ENCODE measurements around the gene SNTG2. TPM values are rescaled to one million over a fixed set of nuclear protein-coding genes. Genes with fewer than 3 reads are reported as not detected.

SNTG2 gene
- total and polyA plus RNA-seq, 2 donors (not counting 3 experiments of a cell fraction or from before 2014, with no cell fraction given): not detected

DNA sequence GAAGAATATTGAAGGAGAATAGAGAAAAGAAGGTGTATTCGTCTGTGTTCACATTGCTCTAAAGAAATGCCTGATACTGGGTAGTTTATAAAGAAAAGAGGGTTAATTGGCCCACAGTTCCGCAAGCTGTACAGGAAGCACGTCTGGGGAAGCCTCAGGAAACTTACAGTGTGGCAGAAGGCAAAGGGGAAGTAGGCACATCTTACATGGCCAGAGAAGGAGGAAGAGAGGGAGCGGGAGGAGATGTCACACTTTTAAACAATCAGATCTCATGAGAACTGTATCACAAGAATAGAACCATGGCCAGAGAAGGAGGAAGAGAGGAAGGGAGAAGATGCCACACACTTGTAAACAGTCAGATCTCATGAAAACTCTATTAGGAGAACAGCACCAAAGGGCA is 303.0 kb downstream of the SNTG2 start:
- H2AFZ ChIP-seq (ENCODE audit: low read depth, low read length): no peak overlapping the region
- no peak for DNase-seq (ENCODE audit: low read depth, low spot score)
- no peaks in the 10 kb centered on the region for H3K79me2 ChIP-seq (ENCODE audit: control insufficient read depth, insufficient read depth, low read length)
- no peaks in the 10 kb centered on the region for H3K4me1 ChIP-seq (ENCODE audit: control insufficient read depth, extremely low read depth, insufficient read depth, low read length)
- POLR2A ChIA-PET: no interaction called here
- H3K27ac ChIP-seq (ENCODE audit: insufficient read depth, low read depth, low read length): no peak overlapping the region
- dilution Hi-C loops (cut with MboI; ENCODE audit: extremely low pct_ligation_motif_present, low sequenced_read_pairs) (no loop called here), intact Hi-C loops (cut with micrococcal nuclease) (no loop called here)
- peaks cover 9% of the 10 kb centered on the region for H3K9me3 ChIP-seq (replicated peaks; ENCODE audit: control insufficient read depth, insufficient read depth, low read length)
- H3K9me1 ChIP-seq (replicated peaks; ENCODE audit: control insufficient read depth, extremely low read depth, insufficient read depth, low read length): no peaks in the 10 kb centered on the region
- no TSS peak for BruUV-seq (replicated peaks)
- no peak overlapping the region for H3K4me2 ChIP-seq (ENCODE audit: insufficient read depth, low read length)
- H3K27me3 ChIP-seq (ENCODE audit: control insufficient read depth in 2 of 2, insufficient read depth in 2 of 2, low read length in 2 of 2): no peaks in the 10 kb centered on the region
- no peaks in the 10 kb centered on the region for H3K36me3 ChIP-seq (ENCODE audit: control insufficient read depth in 2 of 2, extremely low read depth in 1 of 2, insufficient read depth in 2 of 2, low read length in 2 of 2)
- no peak for FAIRE-seq
- CTCF ChIA-PET: no interaction called here
- no peak overlapping the region for H3K9ac ChIP-seq (replicated peaks; ENCODE audit: extremely low read depth, insufficient read depth, low read length)
- H3K4me3 ChIP-seq (replicated peaks in 1 of 3; ENCODE audit: insufficient read depth in 1 of 3, low read depth in 1 of 3, low read length in 3 of 3): no peak overlapping the region
- no peaks in the 10 kb centered on the region for H4K20me1 ChIP-seq (replicated peaks; ENCODE audit: control insufficient read depth, extremely low read depth, insufficient read depth, low read length)
- TF ChIP-seq POLR2A (IDR thresholded peaks at IDR 0.05; ENCODE audit: low read depth, low read length) (no peak), FOS (IDR thresholded peaks at IDR 0.05; ENCODE audit: borderline replicate concordance, insufficient read depth, low read length) (no peak), GATA2 (IDR thresholded peaks at IDR 0.05; ENCODE audit: insufficient read depth, insufficient read length, low read depth, low read length) (no peak)

DNA sequence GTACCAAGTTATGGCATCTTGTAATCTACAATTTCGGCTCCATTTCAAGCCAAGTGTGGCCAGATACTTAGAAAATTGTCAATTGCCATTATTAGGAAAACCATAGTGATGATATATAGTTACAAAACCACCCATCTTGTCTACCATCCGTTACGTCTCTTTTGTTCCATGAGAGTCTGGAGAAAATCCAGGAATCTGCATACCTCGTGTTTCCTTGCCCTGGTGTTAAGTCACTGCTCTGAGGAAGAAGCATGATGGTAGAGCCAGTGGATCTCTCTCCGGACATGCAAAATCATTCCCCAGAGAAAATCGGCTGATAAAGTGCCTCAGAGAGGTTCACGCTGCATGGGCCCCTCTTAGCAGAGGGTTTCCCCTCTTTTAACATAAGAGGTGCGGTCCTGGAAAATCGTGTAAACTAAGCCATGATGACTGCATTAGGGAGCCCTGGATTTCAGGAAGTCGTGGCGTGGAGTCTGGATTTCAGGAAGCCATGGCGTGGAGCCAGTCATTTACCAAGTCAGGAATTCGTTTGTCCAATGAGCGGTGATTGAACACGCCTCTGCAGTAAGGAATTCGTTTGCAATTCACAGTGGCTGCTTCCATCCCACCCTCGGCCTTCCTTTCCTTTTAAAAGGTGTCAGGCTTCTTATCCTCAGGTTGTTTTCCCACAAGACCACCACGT is 304.2 kb downstream of the SNTG2 start:
- Histone ChIP-seq H3K27me3 (ENCODE audit: control insufficient read depth in 2 of 2, insufficient read depth in 2 of 2, low read length in 2 of 2) (no peaks in the 10 kb centered on the region), H3K36me3 (ENCODE audit: control insufficient read depth in 2 of 2, extremely low read depth in 1 of 2, insufficient read depth in 2 of 2, low read length in 2 of 2) (no peaks in the 10 kb centered on the region), H3K4me1 (ENCODE audit: control insufficient read depth, extremely low read depth, insufficient read depth, low read length) (no peaks in the 10 kb centered on the region), H3K9ac (replicated peaks; ENCODE audit: extremely low read depth, insufficient read depth, low read length) (no peak overlapping the region), H2AFZ (ENCODE audit: low read depth, low read length) (no peak overlapping the region), H3K4me2 (ENCODE audit: insufficient read depth, low read length) (no peak overlapping the region), H3K27ac (ENCODE audit: insufficient read depth, low read depth, low read length) (no peak overlapping the region), H3K4me3 (replicated peaks in 1 of 3; ENCODE audit: insufficient read depth in 1 of 3, low read depth in 1 of 3, low read length in 3 of 3) (no peak overlapping the region), H4K20me1 (replicated peaks; ENCODE audit: control insufficient read depth, extremely low read depth, insufficient read depth, low read length) (no peaks in the 10 kb centered on the region), H3K9me1 (replicated peaks; ENCODE audit: control insufficient read depth, extremely low read depth, insufficient read depth, low read length) (no peaks in the 10 kb centered on the region), H3K79me2 (ENCODE audit: control insufficient read depth, insufficient read depth, low read length) (no peaks in the 10 kb centered on the region), H3K9me3 (replicated peaks; ENCODE audit: control insufficient read depth, insufficient read depth, low read length) (peaks cover 7% of the 10 kb centered on the region)
- ChIA-PET POLR2A (no interaction called here), CTCF (no interaction called here)
- BruUV-seq (replicated peaks): no TSS peak
- dilution Hi-C loops (cut with MboI; ENCODE audit: extremely low pct_ligation_motif_present, low sequenced_read_pairs): no loop called here
- DNase-seq (ENCODE audit: low read depth, low spot score): no peak
- intact Hi-C loops (cut with micrococcal nuclease): no loop called here
- no peak for TF ChIP-seq JUN (IDR thresholded peaks at IDR 0.05; ENCODE audit: borderline replicate concordance, insufficient read depth, insufficient read length, low read depth)
- no peak for TF ChIP-seq MYC (IDR thresholded peaks at IDR 0.05; ENCODE audit: low read depth, low read length)
- TF ChIP-seq POLR2A (IDR thresholded peaks at IDR 0.05; ENCODE audit: low read depth, low read length): no peak
- TF ChIP-seq FOS (IDR thresholded peaks at IDR 0.05; ENCODE audit: borderline replicate concordance, insufficient read depth, low read length): no peak
- no peak for TF ChIP-seq GATA2 (IDR thresholded peaks at IDR 0.05; ENCODE audit: insufficient read depth, insufficient read length, low read depth, low read length)
- no peak for TF ChIP-seq EZH2 (IDR thresholded peaks at IDR 0.05; ENCODE audit: borderline replicate concordance, low read depth, low read length, severe bottlenecking)
- TF ChIP-seq, protein P1, sequence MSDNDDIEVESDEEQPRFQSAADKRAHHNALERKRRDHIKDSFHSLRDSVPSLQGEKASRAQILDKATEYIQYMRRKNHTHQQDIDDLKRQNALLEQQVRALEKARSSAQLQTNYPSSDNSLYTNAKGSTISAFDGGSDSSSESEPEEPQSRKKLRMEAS (IDR thresholded peaks at IDR 0.05; ENCODE audit: insufficient read depth, insufficient read length): no peak
- TF ChIP-seq POLR2AphosphoS5 (IDR thresholded peaks at IDR 0.05; ENCODE audit: insufficient read depth, low read depth, low read length): no peak
- TF ChIP-seq, protein P2, sequence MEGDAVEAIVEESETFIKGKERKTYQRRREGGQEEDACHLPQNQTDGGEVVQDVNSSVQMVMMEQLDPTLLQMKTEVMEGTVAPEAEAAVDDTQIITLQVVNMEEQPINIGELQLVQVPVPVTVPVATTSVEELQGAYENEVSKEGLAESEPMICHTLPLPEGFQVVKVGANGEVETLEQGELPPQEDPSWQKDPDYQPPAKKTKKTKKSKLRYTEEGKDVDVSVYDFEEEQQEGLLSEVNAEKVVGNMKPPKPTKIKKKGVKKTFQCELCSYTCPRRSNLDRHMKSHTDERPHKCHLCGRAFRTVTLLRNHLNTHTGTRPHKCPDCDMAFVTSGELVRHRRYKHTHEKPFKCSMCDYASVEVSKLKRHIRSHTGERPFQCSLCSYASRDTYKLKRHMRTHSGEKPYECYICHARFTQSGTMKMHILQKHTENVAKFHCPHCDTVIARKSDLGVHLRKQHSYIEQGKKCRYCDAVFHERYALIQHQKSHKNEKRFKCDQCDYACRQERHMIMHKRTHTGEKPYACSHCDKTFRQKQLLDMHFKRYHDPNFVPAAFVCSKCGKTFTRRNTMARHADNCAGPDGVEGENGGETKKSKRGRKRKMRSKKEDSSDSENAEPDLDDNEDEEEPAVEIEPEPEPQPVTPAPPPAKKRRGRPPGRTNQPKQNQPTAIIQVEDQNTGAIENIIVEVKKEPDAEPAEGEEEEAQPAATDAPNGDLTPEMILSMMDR (IDR thresholded peaks at IDR 0.05; ENCODE audit: extremely low read depth in 1 of 2, insufficient read depth in 1 of 2, low read depth in 1 of 2, low read length in 2 of 2): no peak
- FAIRE-seq: no peak
